Stimulated activated CD4-positive, alpha-beta T cell treated with anti-CD3 and anti-CD28 coated beads, Interleukin-1b, Interleukin-23, amount 100 ng/mL, for 1 hour (primary cell): ENCODE results near the gene WDR13.
"Not testable (repeated sequence)": the region's sequence is repeated elsewhere in the genome, so short reads cannot be mapped to it uniquely, and the experiment has no call there.

ENCODE experiments used
- DNase-seq, 2 donors: peaks; one replicate each; pipeline ENCODE4 v3.0.0-alpha.2; 2020; ENCODE audit warnings: low read depth in 2 of 2

WDR13 gene

DNA sequence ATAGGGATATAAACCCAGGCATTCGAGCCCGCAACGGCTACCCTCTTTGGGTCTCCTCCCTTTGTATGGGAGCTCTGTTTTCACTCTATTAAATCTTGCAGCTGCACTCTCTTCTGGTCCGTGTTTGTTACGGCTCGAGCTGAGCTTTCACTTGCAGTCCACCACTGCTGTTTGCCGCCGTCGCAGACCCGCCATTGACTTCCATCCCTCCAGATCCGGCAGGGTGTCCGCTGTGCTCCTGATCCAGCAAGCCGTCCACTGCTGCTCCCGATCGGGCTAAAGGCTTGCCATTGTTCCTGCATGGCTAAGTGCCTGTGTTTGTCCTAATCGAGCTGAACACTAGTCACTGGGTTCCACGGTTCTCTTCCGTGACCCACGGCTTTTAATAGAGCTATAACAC is 57.5 kb downstream of the WDR13 start:
- not testable (repeated sequence) for DNase-seq
